SK-N-SH (cell line): Measurements from ENCODE around the gene SMIM20. TPM values are rescaled to one million over a fixed set of nuclear protein-coding genes. Genes with fewer than 3 reads are reported as not detected.

ENCODE experiments used
- CTCF ChIA-PET: fragments of 300-600, 350-600 bp; formaldehyde crosslinking; extraction: SDS; loops from one replicate; lab custom pipeline; 2021; lab: Yijun Ruan, JAX
- POLR2A ChIA-PET: fragments of 350-600 bp; sonication (Branson Sonifier 250); formaldehyde crosslinking; extraction: SDS; loops from one replicate; lab custom pipeline; 2020; ENCODE audit warnings: antibody characterized with exemption, inconsistent platforms; lab: Yijun Ruan, JAX
- DNase-seq: peaks from one replicate; pipeline ENCODE4 v3.0.0; 2012
- H2AFZ ChIP-seq: fragments of 200-600 bp; sonication (generic); 2 replicates; pipeline ENCODE4 v1.8.1; 2016; ENCODE audit warnings: antibody characterized with exemption, mild to moderate bottlenecking, low read depth
- H3F3A ChIP-seq: fragments of 200-600 bp; sonication (generic); replicated peaks from 2 replicates; pipeline ENCODE3; 2016; ENCODE audit warnings: antibody characterized with exemption, mild to moderate bottlenecking; ENCODE audit not compliant: insufficient read depth
- H3K27ac ChIP-seq, 2 experiments: fragments of 200-500 bp in 1 of 2; fragments of 200-600 bp in 1 of 2; sonication (Bioruptor generic) in 1 of 2; sonication (generic), shearing (Covaris generic) in 1 of 2; 2 replicates each; pipeline versions ENCODE4 v1.5.1 to v1.6.1; 2014 to 2016; ENCODE audit warnings: low read depth in 2 of 2, inconsistent platforms in 1 of 2, low read length in 1 of 2, mild to moderate bottlenecking in 1 of 2, mixed read lengths in 1 of 2
- H3K27me3 ChIP-seq: fragments of 200-600 bp; sonication (generic), shearing (Covaris generic); 2 replicates; pipeline ENCODE4 v1.6.1; 2016; ENCODE audit warnings: mixed run types; ENCODE audit not compliant: insufficient read depth
- H3K36me3 ChIP-seq, 2 experiments: fragments of 200-500 bp in 1 of 2; fragments of 200-600 bp in 1 of 2; sonication (Bioruptor generic) in 1 of 2; sonication (generic) in 1 of 2; replicated peaks in 1 of 2; 2 replicates each; pipeline versions ENCODE3 to v1.5.1; 2014 to 2016; ENCODE audit warnings: low read length in 1 of 2, mild to moderate bottlenecking in 1 of 2; ENCODE audit not compliant: insufficient read depth in 2 of 2, control insufficient read depth in 1 of 2
- H3K4me1 ChIP-seq, 2 experiments: fragments of 200-500 bp in 1 of 2; fragments of 200-600 bp in 1 of 2; sonication (Bioruptor generic) in 1 of 2; sonication (generic), shearing (Covaris generic) in 1 of 2; 2 replicates each; pipeline versions ENCODE4 v1.5.1 to v1.6.1; 2014 to 2016; ENCODE audit warnings: low read depth in 1 of 2, low read length in 1 of 2, mixed run types in 1 of 2; ENCODE audit not compliant: insufficient read depth in 2 of 2, control insufficient read depth in 1 of 2
- H3K4me2 ChIP-seq: fragments of 200-600 bp; sonication (generic), shearing (Covaris generic); 2 replicates; pipeline ENCODE4 v1.6.1; 2017; ENCODE audit warnings: mixed run types
- H3K4me3 ChIP-seq, 2 experiments: fragments of 200-500 bp in 1 of 2; fragments of 200-600 bp in 1 of 2; sonication (Bioruptor generic) in 1 of 2; sonication (generic), shearing (Covaris generic) in 1 of 2; 2 replicates each; pipeline versions ENCODE4 v1.5.1 to v1.8.1; 2014 to 2016; ENCODE audit warnings: low read depth in 2 of 2, inconsistent platforms in 1 of 2, low read length in 1 of 2, mild to moderate bottlenecking in 1 of 2, mixed read lengths in 1 of 2, moderate library complexity in 1 of 2
- H3K79me2 ChIP-seq: fragments of 200-600 bp; sonication (generic); 2 replicates; pipeline ENCODE4 v1.8.1; 2017; ENCODE audit warnings: mild to moderate bottlenecking; ENCODE audit not compliant: insufficient read depth
- H3K9ac ChIP-seq: fragments of 200-600 bp; sonication (generic); 2 replicates; pipeline ENCODE4 v1.6.1; 2017; ENCODE audit warnings: mixed run types
- H3K9me2 ChIP-seq: fragments of 200-600 bp; sonication (generic); 2 replicates; pipeline ENCODE4 v1.6.1; 2017; ENCODE audit warnings: mixed run types
- H3K9me3 ChIP-seq: fragments of 200-600 bp; sonication (generic); 2 replicates; pipeline ENCODE4 v1.6.1; 2017; ENCODE audit warnings: mixed run types, mild to moderate bottlenecking, moderate library complexity
- H4K20me1 ChIP-seq: fragments of 200-600 bp; sonication (generic); 2 replicates; pipeline ENCODE4 v1.6.1; 2017; ENCODE audit warnings: mild to moderate bottlenecking, mixed run types; ENCODE audit not compliant: insufficient read depth
- EP300 ChIP-seq, 2 experiments: IDR thresholded peaks; 2 replicates each; pipeline versions ENCODE4 v1.4.0 to v1.6.1; 2012; ENCODE audit warnings: borderline replicate concordance in 1 of 2, low read depth in 1 of 2, low read length in 1 of 2
- EZH2phosphoT487 ChIP-seq: fragments of 200-600 bp; sonication (generic); IDR thresholded peaks from 2 replicates; pipeline ENCODE4 v1.6.1; 2017; ENCODE audit warnings: low read depth, mixed run types, mild to moderate bottlenecking, antibody characterized with exemption, moderate library complexity, borderline replicate concordance
- FOSL2 ChIP-seq: IDR thresholded peaks from 2 replicates; pipeline ENCODE4 v1.4.0; 2012; ENCODE audit warnings: low read depth, mild to moderate bottlenecking, moderate library complexity, borderline replicate concordance
- FOXM1 ChIP-seq: IDR thresholded peaks from 2 replicates; pipeline ENCODE4 v1.4.0; 2012; ENCODE audit warnings: low read depth, mild to moderate bottlenecking
- GABPA ChIP-seq: IDR thresholded peaks from 2 replicates; pipeline ENCODE4 v1.4.0; 2012; ENCODE audit warnings: low read depth, mild to moderate bottlenecking
- JUND ChIP-seq: IDR thresholded peaks from 2 replicates; pipeline ENCODE4 v1.4.0; 2012
- MEF2A ChIP-seq: IDR thresholded peaks from 2 replicates; pipeline ENCODE4 v1.4.0; 2012; ENCODE audit warnings: low read depth, borderline replicate concordance
- RFX5 ChIP-seq: IDR thresholded peaks from 2 replicates; pipeline ENCODE4 v1.6.1; 2012; ENCODE audit warnings: mild to moderate bottlenecking, improper control_type of control experiment, low read length
- SIN3A ChIP-seq: IDR thresholded peaks from 2 replicates; pipeline ENCODE4 v1.6.1; 2012; ENCODE audit warnings: low read depth, mild to moderate bottlenecking, low read length, moderate library complexity, borderline replicate concordance
- SMC3 ChIP-seq: IDR thresholded peaks from 2 replicates; pipeline ENCODE4 v1.6.1; 2012; ENCODE audit warnings: low read depth, low read length, improper control_type of control experiment
- TAF1 ChIP-seq: IDR thresholded peaks from 2 replicates; pipeline ENCODE4 v1.6.1; 2012; ENCODE audit warnings: low read depth, mild to moderate bottlenecking, low read length, moderate library complexity, borderline replicate concordance
- TEAD4 ChIP-seq: IDR thresholded peaks from 2 replicates; pipeline ENCODE4 v1.4.0; 2012; ENCODE audit warnings: mild to moderate bottlenecking, borderline replicate concordance; ENCODE audit not compliant: insufficient read depth
- WGBS: methylation state at CpG from one replicate; pipeline ENCODE4 v1.1.6; 2017; ENCODE audit warnings: low lambda C conversion rate; 5-methylcytosine and 5-hydroxymethylcytosine counted together
- polyA plus RNA-seq, 3 experiments: library from polyadenylated mRNA; depleted of rRNA; stranded (reverse); fragments of >200 nt; gene quantifications; 2 replicates each; pipeline ENCODE4 v1.2.3, GENCODE V29; 2012
- TF ChIP-seq, protein P1 (sequence below): IDR thresholded peaks from 2 replicates; pipeline ENCODE4; 2012
- TF ChIP-seq, protein P2 (sequence below): IDR thresholded peaks from 2 replicates; pipeline ENCODE4 v1.4.0; 2012; ENCODE audit warnings: low read depth
- TF ChIP-seq, protein P3 (sequence below): fragments of 150-350 bp; IDR thresholded peaks from 2 replicates; pipeline ENCODE4 v1.6.1; 2016; ENCODE audit warnings: mild to moderate bottlenecking, low read depth, low read length
- TF ChIP-seq, protein P4 (sequence below): IDR thresholded peaks from 2 replicates; pipeline ENCODE4 v1.4.0; 2012; ENCODE audit warnings: low read depth, borderline replicate concordance

Gene SMIM20
- polyA plus RNA-seq, 1 of the 3 experiments (the other 2 are of a cell fraction) = 39.4 TPM

DNA sequence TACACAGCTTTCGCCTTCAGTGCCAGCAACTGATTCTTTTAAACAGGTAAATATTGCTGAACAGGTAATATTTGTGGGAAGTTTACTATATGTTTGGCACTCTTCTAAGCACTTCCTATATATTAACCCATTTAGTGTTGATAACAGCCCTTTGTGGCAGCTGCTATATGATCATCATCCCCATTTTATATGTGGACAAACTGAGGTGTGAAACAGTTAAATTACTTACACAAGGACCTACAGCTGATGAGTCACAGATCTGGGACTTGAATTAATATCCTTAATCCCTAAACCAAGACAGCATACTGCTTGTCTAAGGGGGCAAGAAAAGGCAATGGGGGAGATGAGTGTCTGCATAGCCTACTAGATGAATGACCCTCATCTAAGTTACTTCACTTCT, 2.9 kb downstream of the SMIM20 start (continued):
- TF ChIP-seq, protein P1, sequence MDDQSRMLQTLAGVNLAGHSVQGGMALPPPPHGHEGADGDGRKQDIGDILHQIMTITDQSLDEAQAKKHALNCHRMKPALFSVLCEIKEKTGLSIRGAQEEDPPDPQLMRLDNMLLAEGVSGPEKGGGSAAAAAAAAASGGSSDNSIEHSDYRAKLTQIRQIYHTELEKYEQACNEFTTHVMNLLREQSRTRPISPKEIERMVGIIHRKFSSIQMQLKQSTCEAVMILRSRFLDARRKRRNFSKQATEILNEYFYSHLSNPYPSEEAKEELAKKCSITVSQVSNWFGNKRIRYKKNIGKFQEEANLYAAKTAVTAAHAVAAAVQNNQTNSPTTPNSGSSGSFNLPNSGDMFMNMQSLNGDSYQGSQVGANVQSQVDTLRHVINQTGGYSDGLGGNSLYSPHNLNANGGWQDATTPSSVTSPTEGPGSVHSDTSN = no peak
- TF ChIP-seq, all 33 proteins: peak for 0

DNA sequence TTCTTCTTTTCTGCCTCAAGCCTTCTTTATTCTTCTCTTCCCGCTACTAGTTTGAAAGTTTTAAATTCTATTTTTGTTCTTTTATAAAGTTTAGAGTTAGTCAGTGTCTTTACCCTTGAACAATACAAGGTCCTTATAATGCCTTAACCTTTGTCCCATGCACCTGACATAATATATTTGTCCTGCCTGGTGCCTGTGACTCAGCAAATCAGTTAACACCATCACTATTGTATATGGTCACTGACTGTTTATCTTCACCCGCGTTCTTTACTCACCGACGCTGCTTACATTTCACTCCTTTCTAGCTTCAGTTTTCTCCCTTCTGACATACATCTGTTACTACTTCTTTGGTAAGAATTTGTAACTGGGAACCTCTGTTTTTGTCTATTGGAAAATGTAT, 5.7 kb downstream of the SMIM20 start:
- TF ChIP-seq RFX5 = no peak
- no peak for TF ChIP-seq EP300 (IDR thresholded peaks at IDR 0.05; ENCODE audit: borderline replicate concordance in 1 of 2, low read depth in 1 of 2, low read length in 1 of 2)
- no peak for TF ChIP-seq FOSL2
- TF ChIP-seq, protein P2, sequence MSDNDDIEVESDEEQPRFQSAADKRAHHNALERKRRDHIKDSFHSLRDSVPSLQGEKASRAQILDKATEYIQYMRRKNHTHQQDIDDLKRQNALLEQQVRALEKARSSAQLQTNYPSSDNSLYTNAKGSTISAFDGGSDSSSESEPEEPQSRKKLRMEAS = no peak
- no peak for TF ChIP-seq GABPA
- TF ChIP-seq FOXM1 = no peak
- TF ChIP-seq MEF2A = no peak
- TF ChIP-seq TAF1 = no peak
- TF ChIP-seq EZH2phosphoT487 = no peak
- no peak for TF ChIP-seq JUND
- Histone ChIP-seq H3K4me3 (no peak overlapping the region), H3K9ac (no peak overlapping the region), H3K9me3 (no peaks in the 10 kb centered on the region), H3K27me3 (no peaks in the 10 kb centered on the region), H3F3A (peaks cover 3% of the 10 kb centered on the region), H3K79me2 (peaks cover 26% of the 10 kb centered on the region; the same call in 1 of the 2 replicates), H3K27ac (no peak overlapping the region), H4K20me1 (no peaks in the 10 kb centered on the region), H3K9me2 (no peaks in the 10 kb centered on the region), H3K4me2 (no peak overlapping the region), H2AFZ (no peak overlapping the region), H3K36me3 (peaks cover 4 to 9% of the 10 kb centered on the region in 2 experiments), H3K4me1 (peaks cover 9% of the 10 kb centered on the region in 2 experiments; a peak in 2 of 4 replicates)
- 93% methylated on average over 5 of the region's 5 CpGs for WGBS
- CTCF ChIA-PET = interaction anchor here (1.3 kb wide), 1 partner anchor 36 kb away, joined by 5 read pairs; no protein-coding TSS in a partner anchor
- DNase-seq = no peak
- POLR2A ChIA-PET = no interaction called here

DNA sequence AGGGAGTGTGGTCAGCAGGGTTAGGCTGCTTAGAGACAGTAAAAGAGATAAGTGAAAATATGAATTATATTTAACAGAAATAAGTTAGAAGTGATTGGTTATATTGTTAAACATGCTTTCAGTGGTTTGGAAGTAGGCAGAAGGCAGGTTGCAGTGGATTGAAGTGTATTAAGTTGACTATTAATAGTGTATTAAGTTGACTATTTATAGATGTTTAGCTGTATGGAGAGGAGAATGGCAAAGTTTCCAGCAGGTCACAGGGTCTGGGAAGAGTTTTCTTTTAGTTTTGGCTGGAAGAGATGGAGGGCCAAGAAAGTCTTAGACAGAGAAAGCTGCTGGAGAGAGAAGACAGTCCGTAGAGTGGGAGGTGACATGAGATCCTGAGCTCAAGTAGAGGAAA, 7.9 kb downstream of the SMIM20 start:
- H3K27me3 ChIP-seq = no peaks in the 10 kb centered on the region
- H3K4me3 ChIP-seq = no peak overlapping the region
- TF ChIP-seq JUND (no peak), EZH2phosphoT487 (no peak), SIN3A (no peak), FOSL2 (no peak), SMC3 (no peak), TEAD4 (no peak)
- TF ChIP-seq, protein P3, sequence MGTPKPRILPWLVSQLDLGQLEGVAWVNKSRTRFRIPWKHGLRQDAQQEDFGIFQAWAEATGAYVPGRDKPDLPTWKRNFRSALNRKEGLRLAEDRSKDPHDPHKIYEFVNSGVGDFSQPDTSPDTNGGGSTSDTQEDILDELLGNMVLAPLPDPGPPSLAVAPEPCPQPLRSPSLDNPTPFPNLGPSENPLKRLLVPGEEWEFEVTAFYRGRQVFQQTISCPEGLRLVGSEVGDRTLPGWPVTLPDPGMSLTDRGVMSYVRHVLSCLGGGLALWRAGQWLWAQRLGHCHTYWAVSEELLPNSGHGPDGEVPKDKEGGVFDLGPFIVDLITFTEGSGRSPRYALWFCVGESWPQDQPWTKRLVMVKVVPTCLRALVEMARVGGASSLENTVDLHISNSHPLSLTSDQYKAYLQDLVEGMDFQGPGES = no peak
- TF ChIP-seq, protein P4, sequence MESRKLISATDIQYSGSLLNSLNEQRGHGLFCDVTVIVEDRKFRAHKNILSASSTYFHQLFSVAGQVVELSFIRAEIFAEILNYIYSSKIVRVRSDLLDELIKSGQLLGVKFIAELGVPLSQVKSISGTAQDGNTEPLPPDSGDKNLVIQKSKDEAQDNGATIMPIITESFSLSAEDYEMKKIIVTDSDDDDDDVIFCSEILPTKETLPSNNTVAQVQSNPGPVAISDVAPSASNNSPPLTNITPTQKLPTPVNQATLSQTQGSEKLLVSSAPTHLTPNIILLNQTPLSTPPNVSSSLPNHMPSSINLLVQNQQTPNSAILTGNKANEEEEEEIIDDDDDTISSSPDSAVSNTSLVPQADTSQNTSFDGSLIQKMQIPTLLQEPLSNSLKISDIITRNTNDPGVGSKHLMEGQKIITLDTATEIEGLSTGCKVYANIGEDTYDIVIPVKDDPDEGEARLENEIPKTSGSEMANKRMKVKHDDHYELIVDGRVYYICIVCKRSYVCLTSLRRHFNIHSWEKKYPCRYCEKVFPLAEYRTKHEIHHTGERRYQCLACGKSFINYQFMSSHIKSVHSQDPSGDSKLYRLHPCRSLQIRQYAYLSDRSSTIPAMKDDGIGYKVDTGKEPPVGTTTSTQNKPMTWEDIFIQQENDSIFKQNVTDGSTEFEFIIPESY = no peak
- H4K20me1 ChIP-seq = no peaks in the 10 kb centered on the region
- no peak overlapping the region for H3K27ac ChIP-seq
- H3K36me3 ChIP-seq = peaks cover 0 to 9% of the 10 kb centered on the region in 2 experiments
- no peak overlapping the region for H2AFZ ChIP-seq
- peaks cover 12% of the 10 kb centered on the region; the same call in 1 of the 2 replicates for H3K79me2 ChIP-seq
- H3K9me2 ChIP-seq = no peaks in the 10 kb centered on the region
- no peak overlapping the region for H3K4me2 ChIP-seq
- ChIA-PET CTCF (interaction anchor here (0.7 kb wide), 1 partner anchor 403 kb away, joined by 3 read pairs; no protein-coding TSS in a partner anchor), POLR2A (no interaction called here)
- H3K9me3 ChIP-seq = no peaks in the 10 kb centered on the region
- WGBS = 100% methylated on average over 1 of the region's 1 CpG
- no peak overlapping the region for H3K9ac ChIP-seq
- no peaks in the 10 kb centered on the region for H3F3A ChIP-seq
- no peaks in the 10 kb centered on the region; a peak in 3 of 4 replicates for H3K4me1 ChIP-seq
- DNase-seq = no peak
